HCT116 (cell line): Measurements from ENCODE around the gene RNF8. TPM values are rescaled to one million over a fixed set of nuclear protein-coding genes. Genes with fewer than 3 reads are reported as not detected.

Experiments used
- ATAC-seq: fragments of 200-7000 bp; cut with Tn5 transposase; 2 replicates; pipeline ENCODE4 v1.9.1; 2020; ENCODE audit warnings: mild to moderate bottlenecking, moderate library complexity
- BruUV-seq: library from RNA; stranded (reverse); fragments of 400-500 nt; replicated peaks from 2 replicates; lab custom pipeline; 2021; lab: Mats Ljungman, UMichigan
- CTCF ChIA-PET: fragments of 300-600 bp; sonication (Branson Sonifier 250); formaldehyde crosslinking; loops from one replicate; lab custom pipeline; 2021; ENCODE audit warnings: antibody characterized with exemption; lab: Charles Lee
- POLR2A ChIA-PET: fragments of 300-600, 350-600 bp; sonication (Branson Sonifier 250); formaldehyde crosslinking; loops from one replicate; lab custom pipeline; 2021; ENCODE audit warnings: antibody characterized with exemption; lab: Charles Lee
- RAD21 ChIA-PET, 2 experiments: fragments of 300-600 bp; sonication (Branson Sonifier 250); formaldehyde crosslinking; loops; one replicate each; lab custom pipeline; 2023; ENCODE audit warnings: low total read pairs in 2 of 2; ENCODE audit not compliant: uncharacterized antibody in 2 of 2, unreplicated experiment in 2 of 2, low non-redundant PET in 1 of 2; lab: Charles Lee
- DNase-seq: peaks from one replicate; pipeline ENCODE4 v3.0.0-alpha.2; 2010; ENCODE audit warnings: low read depth, low spot score
- H2AFZ ChIP-seq: fragments of 200-600 bp; shearing (Covaris generic), sonication (generic); 2 replicates; pipeline ENCODE4 v1.6.1; 2017; ENCODE audit warnings: low read depth, mixed run types, mixed read lengths, antibody characterized with exemption, low read length; ENCODE audit not compliant: poor library complexity, severe bottlenecking
- H3K27ac ChIP-seq: 2 replicates; pipeline ENCODE4 v1.5.1; 2012; ENCODE audit warnings: low read depth, low read length
- H3K27me3 ChIP-seq: fragments of 200-600 bp; sonication (generic); 2 replicates; pipeline ENCODE4 v1.6.1; 2016; ENCODE audit warnings: mixed run types, low read length, mixed read lengths; ENCODE audit not compliant: insufficient read depth
- H3K36me3 ChIP-seq, 2 experiments: fragments of 200-500 bp in 1 of 2; fragments of 200-600 bp in 1 of 2; sonication (Bioruptor generic) in 1 of 2; sonication (generic) in 1 of 2; 2 replicates each; pipeline versions ENCODE4 v1.5.1 to v1.6.1; 2014 to 2016; ENCODE audit warnings: low read length in 2 of 2, inconsistent platforms in 1 of 2, mixed read lengths in 1 of 2, mixed run types in 1 of 2; ENCODE audit not compliant: insufficient read depth in 2 of 2, control insufficient read depth in 1 of 2
- H3K4me1 ChIP-seq, 2 experiments: fragments of 200-600 bp in 1 of 2; sonication (generic) in 1 of 2; 2 replicates each; pipeline versions ENCODE4 v1.5.1 to v1.6.1; 2012 to 2017; ENCODE audit warnings: low read length in 2 of 2, inconsistent platforms in 1 of 2, mild to moderate bottlenecking in 1 of 2, mixed read lengths in 1 of 2, mixed run types in 1 of 2, moderate library complexity in 1 of 2; ENCODE audit not compliant: insufficient read depth in 2 of 2, control insufficient read depth in 1 of 2
- H3K4me2 ChIP-seq: fragments of 200-600 bp; sonication (generic); 2 replicates; pipeline ENCODE4 v1.6.1; 2017; ENCODE audit warnings: mixed run types, low read length, mixed read lengths
- H3K4me3 ChIP-seq, 2 experiments: fragments of 200-600 bp in 1 of 2; sonication (generic) in 1 of 2; replicated peaks in 1 of 2; 2 replicates each; pipeline ENCODE4 v1.5.1; 2011 to 2016; ENCODE audit warnings: low read length in 2 of 2, control low read depth in 1 of 2, low read depth in 1 of 2, mild to moderate bottlenecking in 1 of 2, mixed read lengths in 1 of 2, mixed run types in 1 of 2
- H3K79me2 ChIP-seq: fragments of 200-600 bp; sonication (generic); 2 replicates; pipeline ENCODE4 v1.6.1; 2017; ENCODE audit warnings: mild to moderate bottlenecking, mixed run types, low read length, moderate library complexity, mixed read lengths; ENCODE audit not compliant: insufficient read depth
- H3K9ac ChIP-seq: fragments of 200-600 bp; sonication (generic); 2 replicates; pipeline ENCODE4 v1.6.1; 2016; ENCODE audit warnings: low read length, mixed read lengths
- H3K9me2 ChIP-seq: fragments of 200-600 bp; sonication (generic), shearing (Covaris generic); 2 replicates; pipeline ENCODE4 v1.6.1; 2017; ENCODE audit warnings: mixed run types, mild to moderate bottlenecking, moderate library complexity; ENCODE audit not compliant: insufficient read depth
- H3K9me3 ChIP-seq, 2 experiments: fragments of 200-500 bp in 1 of 2; fragments of 200-600 bp in 1 of 2; sonication (Bioruptor generic) in 1 of 2; sonication (generic) in 1 of 2; 2 replicates each; pipeline ENCODE4 v1.6.1; 2014 to 2017; ENCODE audit warnings: low read length in 2 of 2, mixed read lengths in 2 of 2, inconsistent platforms in 1 of 2, low read depth in 1 of 2, mild to moderate bottlenecking in 1 of 2, mixed run types in 1 of 2, moderate library complexity in 1 of 2; ENCODE audit not compliant: control insufficient read depth in 1 of 2, insufficient read depth in 1 of 2
- H4K20me1 ChIP-seq: fragments of 200-600 bp; sonication (generic), shearing (Covaris generic); 2 replicates; pipeline ENCODE4 v1.6.1; 2017; ENCODE audit warnings: mixed run types, mild to moderate bottlenecking, moderate library complexity; ENCODE audit not compliant: insufficient read depth
- EGR1 ChIP-seq: IDR thresholded peaks from 2 replicates; pipeline ENCODE4 v1.6.1; 2012; ENCODE audit warnings: low read depth
- ELF1 ChIP-seq: IDR thresholded peaks from 2 replicates; pipeline ENCODE4 v1.6.1; 2012; ENCODE audit warnings: low read depth, borderline replicate concordance
- EZH2phosphoT487 ChIP-seq: fragments of 200-600 bp; IDR thresholded peaks from 2 replicates; pipeline ENCODE4 v1.6.1; 2018; ENCODE audit warnings: antibody characterized with exemption, borderline replicate concordance
- FOSL1 ChIP-seq: IDR thresholded peaks from 2 replicates; pipeline ENCODE4 v1.6.1; 2012; ENCODE audit warnings: low read depth
- POLR2A ChIP-seq: IDR thresholded peaks from 2 replicates; pipeline ENCODE4 v1.7.0; 2011; ENCODE audit warnings: borderline replicate concordance; ENCODE audit not compliant: insufficient read depth, insufficient read length; ENCODE audit errors: extremely low read depth
- SIN3A ChIP-seq: IDR thresholded peaks from 2 replicates; pipeline ENCODE4 v1.6.1; 2012; ENCODE audit warnings: low read depth
- TCF7L2 ChIP-seq: IDR thresholded peaks from 2 replicates; pipeline ENCODE4 v1.7.0; 2011; ENCODE audit warnings: borderline replicate concordance, inconsistent platforms; ENCODE audit not compliant: insufficient read depth, insufficient read length; ENCODE audit errors: extremely low read depth
- YY1 ChIP-seq: IDR thresholded peaks from 2 replicates; pipeline ENCODE4 v1.6.1; 2011; ENCODE audit warnings: low read length, low read depth, moderate library complexity, mild to moderate bottlenecking; ENCODE audit not compliant: insufficient replicate concordance; ENCODE audit errors: extremely low read depth
- ZFX ChIP-seq: fragments of 450-650 bp; IDR thresholded peaks from 2 replicates; pipeline ENCODE4 v1.6.1; 2017
- intact Hi-C: fragments of 100-400 bp; cut with micrococcal nuclease; formaldehyde crosslinking; loops from 2 replicates; pipeline ENCODE4 v1.10.0; 2022
- total RNA-seq: library from RNA; stranded (reverse); gene quantifications from one replicate; pipeline ENCODE4 v1.2.1, GENCODE V29; 2021; ENCODE audit not compliant: unreplicated experiment
- TF ChIP-seq, protein P1 (sequence below): IDR thresholded peaks from 2 replicates; pipeline ENCODE4 v1.6.1; 2012; ENCODE audit warnings: low read depth

The RNF8 gene
- total RNA-seq, 1 experiment from 2014 or later, result 28.0 TPM

DNA sequence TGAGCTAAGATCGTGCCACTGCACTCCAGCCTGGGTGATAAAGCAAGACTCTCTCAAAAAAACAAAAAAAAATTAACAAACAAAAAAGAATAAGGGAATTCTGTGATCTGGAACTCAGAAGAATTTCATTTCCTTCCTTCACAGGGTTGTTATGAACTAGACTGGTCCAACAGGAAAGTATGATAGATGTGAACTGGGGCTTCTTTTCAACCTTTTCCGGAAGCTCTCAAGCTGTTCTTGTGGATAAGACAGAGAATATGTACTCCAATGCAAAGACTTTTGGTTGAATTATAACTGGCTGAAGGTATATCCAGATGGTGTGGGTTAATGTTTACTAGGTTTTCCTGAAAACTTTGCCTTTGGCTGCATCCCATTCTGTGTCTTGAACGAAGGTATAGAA lies 5.3 kb downstream of the RNF8 start:
- TF ChIP-seq ELF1 (no peak), POLR2A (no peak), EGR1 (no peak), SIN3A (no peak), EZH2phosphoT487 (no peak), ZFX (no peak), YY1 (no peak), TCF7L2 (no peak), FOSL1 (no peak)
- TF ChIP-seq, protein P1, sequence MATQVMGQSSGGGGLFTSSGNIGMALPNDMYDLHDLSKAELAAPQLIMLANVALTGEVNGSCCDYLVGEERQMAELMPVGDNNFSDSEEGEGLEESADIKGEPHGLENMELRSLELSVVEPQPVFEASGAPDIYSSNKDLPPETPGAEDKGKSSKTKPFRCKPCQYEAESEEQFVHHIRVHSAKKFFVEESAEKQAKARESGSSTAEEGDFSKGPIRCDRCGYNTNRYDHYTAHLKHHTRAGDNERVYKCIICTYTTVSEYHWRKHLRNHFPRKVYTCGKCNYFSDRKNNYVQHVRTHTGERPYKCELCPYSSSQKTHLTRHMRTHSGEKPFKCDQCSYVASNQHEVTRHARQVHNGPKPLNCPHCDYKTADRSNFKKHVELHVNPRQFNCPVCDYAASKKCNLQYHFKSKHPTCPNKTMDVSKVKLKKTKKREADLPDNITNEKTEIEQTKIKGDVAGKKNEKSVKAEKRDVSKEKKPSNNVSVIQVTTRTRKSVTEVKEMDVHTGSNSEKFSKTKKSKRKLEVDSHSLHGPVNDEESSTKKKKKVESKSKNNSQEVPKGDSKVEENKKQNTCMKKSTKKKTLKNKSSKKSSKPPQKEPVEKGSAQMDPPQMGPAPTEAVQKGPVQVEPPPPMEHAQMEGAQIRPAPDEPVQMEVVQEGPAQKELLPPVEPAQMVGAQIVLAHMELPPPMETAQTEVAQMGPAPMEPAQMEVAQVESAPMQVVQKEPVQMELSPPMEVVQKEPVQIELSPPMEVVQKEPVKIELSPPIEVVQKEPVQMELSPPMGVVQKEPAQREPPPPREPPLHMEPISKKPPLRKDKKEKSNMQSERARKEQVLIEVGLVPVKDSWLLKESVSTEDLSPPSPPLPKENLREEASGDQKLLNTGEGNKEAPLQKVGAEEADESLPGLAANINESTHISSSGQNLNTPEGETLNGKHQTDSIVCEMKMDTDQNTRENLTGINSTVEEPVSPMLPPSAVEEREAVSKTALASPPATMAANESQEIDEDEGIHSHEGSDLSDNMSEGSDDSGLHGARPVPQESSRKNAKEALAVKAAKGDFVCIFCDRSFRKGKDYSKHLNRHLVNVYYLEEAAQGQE, result no peak
- CTCF ChIA-PET, result no interaction called here
- BruUV-seq, result no TSS peak
- Histone ChIP-seq H3K27me3 (no peaks in the 10 kb centered on the region), H2AFZ (no peak overlapping the region), H3K4me1 (peaks cover 3 to 8% of the 10 kb centered on the region in 2 experiments; a peak in 3 of 4 replicates), H4K20me1 (no peaks in the 10 kb centered on the region), H3K9ac (no peak overlapping the region), H3K79me2 (peaks cover 65% of the 10 kb centered on the region), H3K27ac (no peak overlapping the region), H3K9me2 (no peaks in the 10 kb centered on the region), H3K4me2 (no peak overlapping the region), H3K4me3 (no peak overlapping the region), H3K9me3 (no peaks in the 10 kb centered on the region), H3K36me3 (peaks cover 5 to 13% of the 10 kb centered on the region in 2 experiments; a peak in 2 of 4 replicates)
- no peak for DNase-seq
- RAD21 ChIA-PET, result no interaction called here
- intact Hi-C loops, result no loop called here
- no peak for ATAC-seq
- POLR2A ChIA-PET, result no interaction called here
